Activated B cell treated with CpG ODN at 0.5 μM for 24 hours (primary cell): ENCODE data around the gene TRIM66. TPM values are rescaled to one million over a fixed set of nuclear protein-coding genes. Genes with fewer than 3 reads are reported as not detected.

ENCODE experiments used
- ATAC-seq: fragments of 200-7000 bp; cut with Tn5 transposase; one replicate; pipeline ENCODE4 v1.10.0; 2021; ENCODE audit warnings: low read depth, mild to moderate bottlenecking, moderate library complexity
- CTCF ChIA-PET: fragments of 350-600 bp; sonication (Branson Sonifier 250); formaldehyde crosslinking; loops from one replicate; lab custom pipeline; 2021; ENCODE audit warnings: antibody characterized with exemption; lab: Charles Lee
- POLR2A ChIA-PET: fragments of 350-600 bp; sonication (Branson Sonifier 250); formaldehyde crosslinking; loops from one replicate; lab custom pipeline; 2021; ENCODE audit warnings: antibody characterized with exemption; lab: Charles Lee
- DNase-seq: peaks from one replicate; pipeline ENCODE4 v3.0.0; 2022
- H3K27ac Mint-ChIP-seq: one replicate; pipeline ENCODE4 v1.8.0; 2020; ENCODE audit warnings: mixed read lengths
- H3K27me3 Mint-ChIP-seq: one replicate; pipeline ENCODE4 v1.8.0; 2021; ENCODE audit warnings: mixed read lengths
- H3K36me3 Mint-ChIP-seq: one replicate; pipeline ENCODE4 v1.8.0; 2021; ENCODE audit warnings: low read depth, mixed read lengths
- H3K4me1 Mint-ChIP-seq: one replicate; pipeline ENCODE4 v1.8.0; 2021; ENCODE audit warnings: mixed read lengths
- H3K4me3 Mint-ChIP-seq: one replicate; pipeline ENCODE4 v1.8.0; 2020; ENCODE audit warnings: mild to moderate bottlenecking, mixed read lengths
- H3K9me3 Mint-ChIP-seq: one replicate; pipeline ENCODE4 v1.8.0; 2020; ENCODE audit warnings: mixed read lengths
- CTCF ChIP-seq: fragments of 200-600 bp; IDR thresholded peaks from one replicate; pipeline ENCODE4 v1.8.0; 2022; ENCODE audit warnings: antibody characterized with exemption, mild to moderate bottlenecking
- intact Hi-C: fragments of 100-400 bp; cut with micrococcal nuclease; formaldehyde crosslinking; loops from one replicate; pipeline ENCODE4 v1.15.1; 2024
- total RNA-seq: library from RNA; stranded (reverse); gene quantifications from 2 replicates; pipeline ENCODE4 v1.2.3, GENCODE V29; 2022

Gene TRIM66
- total RNA-seq, 1 donor from 2014 or later: 12.4 TPM

GRCh38 chr11:8694137-8694536 lies 11.7 kb upstream of the TRIM66 start:
- Mint-ChIP-seq H3K36me3 (peaks cover 3% of the 10 kb centered on the region), H3K27me3 (no peaks in the 10 kb centered on the region), H3K9me3 (no peaks in the 10 kb centered on the region), H3K4me3 (no peak overlapping the region), H3K4me1 (peaks cover 9% of the 10 kb centered on the region), H3K27ac (no peak overlapping the region)
- intact Hi-C loops: no loop called here
- DNase-seq: no peak
- no peak for TF ChIP-seq CTCF
- ATAC-seq: no peak
- ChIA-PET CTCF (no interaction called here), POLR2A (no interaction called here)

- ATAC-seq (no peak), DNase-seq (no peak)
- POLR2A ChIA-PET: no interaction called here
- Mint-ChIP-seq H3K9me3 (no peaks in the 10 kb centered on the region), H3K27me3 (no peaks in the 10 kb centered on the region), H3K4me3 (no peak overlapping the region), H3K27ac (no peak overlapping the region), H3K36me3 (peaks cover 8% of the 10 kb centered on the region), H3K4me1 (peaks cover 14% of the 10 kb centered on the region)
- intact Hi-C loops: no loop called here
- CTCF ChIA-PET: no interaction called here
- no peak for TF ChIP-seq CTCF
These were observed 11.1 kb upstream of the TRIM66 start for GRCh38 chr11:8693555-8693954.

GRCh38 chr11:8693010-8693551 lies 10.6 kb upstream of the TRIM66 start:
- no peak overlapping the region for H3K27ac Mint-ChIP-seq
- H3K27me3 Mint-ChIP-seq: no peaks in the 10 kb centered on the region
- no peak for TF ChIP-seq CTCF
- DNase-seq (no peak), ATAC-seq (no peak)
- H3K4me1 Mint-ChIP-seq: peaks cover 19% of the 10 kb centered on the region
- intact Hi-C loops: no loop called here
- H3K4me3 Mint-ChIP-seq: no peak overlapping the region
- ChIA-PET CTCF (no interaction called here), POLR2A (no interaction called here)
- H3K36me3 Mint-ChIP-seq: peaks cover 11% of the 10 kb centered on the region
- H3K9me3 Mint-ChIP-seq: no peaks in the 10 kb centered on the region

GRCh38 chr11:8692417-8692816 lies 10.0 kb upstream of the TRIM66 start:
- no peak for TF ChIP-seq CTCF
- no peaks in the 10 kb centered on the region for H3K9me3 Mint-ChIP-seq
- ChIA-PET CTCF (no interaction called here), POLR2A (no interaction called here)
- H3K4me1 Mint-ChIP-seq: peaks cover 25% of the 10 kb centered on the region
- no peaks in the 10 kb centered on the region for H3K27me3 Mint-ChIP-seq
- DNase-seq (no peak), ATAC-seq (no peak)
- H3K36me3 Mint-ChIP-seq: peaks cover 14% of the 10 kb centered on the region
- no peak overlapping the region for H3K4me3 Mint-ChIP-seq
- H3K27ac Mint-ChIP-seq: no peak overlapping the region
- intact Hi-C loops: no loop called here

GRCh38 chr11:8691601-8692000 lies 9.1 kb upstream of the TRIM66 start:
- no peaks in the 10 kb centered on the region for H3K9me3 Mint-ChIP-seq
- H3K36me3 Mint-ChIP-seq: peaks cover 21% of the 10 kb centered on the region
- no peak overlapping the region for H3K4me3 Mint-ChIP-seq
- H3K4me1 Mint-ChIP-seq: peaks cover 32% of the 10 kb centered on the region
- ATAC-seq (no peak), DNase-seq (no peak)
- no peak overlapping the region for H3K27ac Mint-ChIP-seq
- POLR2A ChIA-PET: interaction anchor here (1.6 kb wide), 1 partner anchor 9 kb away, joined by 4 read pairs; the partner anchor contains the start of genes RPL27A and TRIM66
- CTCF ChIA-PET: no interaction called here
- no peak for TF ChIP-seq CTCF
- H3K27me3 Mint-ChIP-seq: no peaks in the 10 kb centered on the region
- intact Hi-C loops: no loop called here
